WTC11 (cell line): Measurements from ENCODE around the gene CTXN1.

ENCODE experiments used
- CDX4 ChIP-seq: fragments of 250-450 bp; sonication (Bioruptor Pico); IDR thresholded peaks from 2 replicates; pipeline ENCODE4 v1.9.0; 2021; ENCODE audit warnings: moderate library complexity, mild to moderate bottlenecking, inconsistent platforms, borderline replicate concordance
- JUN ChIP-seq: sonication (generic); formaldehyde crosslinking; IDR thresholded peaks from 2 replicates; pipeline ENCODE4 v1.8.0; 2023; ENCODE audit warnings: mild to moderate bottlenecking, missing genetic modification reagents
- MYBL2 ChIP-seq: sonication (generic); formaldehyde crosslinking; IDR thresholded peaks from 2 replicates; pipeline ENCODE4 v1.8.1; 2023; ENCODE audit warnings: mild to moderate bottlenecking, moderate library complexity, missing genetic modification reagents
- NR3C1 ChIP-seq: sonication (generic); formaldehyde crosslinking; conservative IDR thresholded peaks from 2 replicates; pipeline ENCODE4 v1.8.1; 2023; ENCODE audit warnings: low read depth, mild to moderate bottlenecking, missing genetic modification reagents

- TF ChIP-seq JUN (CRISPR knock-in tag) (no peak), NR3C1 (CRISPR knock-in tag) (no peak), CDX4 (CRISPR knock-in tag) (no peak), MYBL2 (CRISPR knock-in tag) (no peak)
Measured at GRCh38 chr19:7916103-7916954, 9.6 kb downstream of the CTXN1 start.
